ENCODE measurements around the gene ASIC2.

- no peak for TF ChIP-seq CTCF (IDR thresholded peaks at IDR 0.05 in 8 of 11, conservative IDR thresholded peaks at IDR 0.05 in 3 of 11)
- TF ChIP-seq POLR2A (IDR thresholded peaks at IDR 0.05) = no peak
Measured at GRCh38 chr17:33183487-33184026, 109.5 kb downstream of the ASIC2 start.
